ENCODE data around the gene MOB3A. TPM values are rescaled to one million over a fixed set of nuclear protein-coding genes. Genes with fewer than 3 reads are reported as not detected.

Gene MOB3A
- total and polyA plus RNA-seq, 10 of the 15 experiments (the other 5 are each of a cell fraction or from before 2014, with no cell fraction given), result 7.5 to 229 (median 79.4) TPM

DNA sequence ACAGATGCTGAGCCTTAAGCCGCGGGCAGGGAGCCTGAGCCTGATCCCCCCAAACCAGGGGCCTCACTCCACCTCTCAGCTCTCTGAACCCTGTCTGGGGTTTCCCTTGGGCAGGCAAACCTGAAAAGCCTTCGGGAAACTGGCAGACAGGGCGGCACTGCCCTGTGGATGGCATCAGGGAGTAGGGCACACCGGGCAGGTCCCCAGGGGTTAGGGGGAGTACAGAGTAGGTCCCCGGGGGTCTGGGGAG is 54.8 kb downstream of the MOB3A start:
- WGBS (ENCODE audit: insufficient coverage, insufficient replicate concordance, low lambda C conversion rate, missing lambda C conversion rate), result 0% methylated on average over 6 of the region's 6 CpGs
- Histone ChIP-seq H3K36me3 (ENCODE audit: control insufficient read depth in 2 of 2, insufficient read depth in 2 of 2, low read length in 1 of 2) (peaks cover 19 to 33% of the 10 kb centered on the region in 2 experiments), H3K27me3 (replicated peaks in 1 of 2; ENCODE audit: control insufficient read depth in 2 of 2, insufficient read depth in 2 of 2, low read length in 1 of 2) (no peaks in the 10 kb centered on the region), H2AFZ (ENCODE audit: control insufficient read depth, low read depth, low read length) (no peak overlapping the region), H3K4me1 (ENCODE audit: control insufficient read depth, insufficient read depth, low read length) (peaks cover 34% of the 10 kb centered on the region), H3K79me2 (ENCODE audit: control insufficient read depth, insufficient read depth, low read length) (peaks cover 33% of the 10 kb centered on the region), H3K9me3 (replicated peaks; ENCODE audit: control insufficient read depth, insufficient read depth, low read length) (no peaks in the 10 kb centered on the region), H3K4me3 (peak overlapping the region; percentile 71), H3K27ac (ENCODE audit: control insufficient read depth, insufficient read depth) (peak overlapping the region; percentile 92), H4K20me1 (ENCODE audit: control insufficient read depth, insufficient read depth) (no peaks in the 10 kb centered on the region; the same call in 1 of the 2 replicates), H3K9ac (ENCODE audit: control insufficient read depth, insufficient read depth, low read length) (peak overlapping the region; percentile 86), H3K4me2 (ENCODE audit: control insufficient read depth, insufficient read depth) (peak overlapping the region; percentile 99)
- TF ChIP-seq POLR2AphosphoS2 (IDR thresholded peaks at IDR 0.05; ENCODE audit: low read depth, low read length) (0 out of 2 replicates have a peak, but pooled peaks have one; percentile 58), RUNX3 (IDR thresholded peaks at IDR 0.05; ENCODE audit: low read length) (no peak), BHLHE40 (IDR thresholded peaks at IDR 0.05; ENCODE audit: borderline replicate concordance in 1 of 2, low read depth in 2 of 2, low read length in 1 of 2) (no peak), POLR2AphosphoS5 (IDR thresholded peaks at IDR 0.05; ENCODE audit: low read length) (no peak)
- TF ChIP-seq, protein P1, sequence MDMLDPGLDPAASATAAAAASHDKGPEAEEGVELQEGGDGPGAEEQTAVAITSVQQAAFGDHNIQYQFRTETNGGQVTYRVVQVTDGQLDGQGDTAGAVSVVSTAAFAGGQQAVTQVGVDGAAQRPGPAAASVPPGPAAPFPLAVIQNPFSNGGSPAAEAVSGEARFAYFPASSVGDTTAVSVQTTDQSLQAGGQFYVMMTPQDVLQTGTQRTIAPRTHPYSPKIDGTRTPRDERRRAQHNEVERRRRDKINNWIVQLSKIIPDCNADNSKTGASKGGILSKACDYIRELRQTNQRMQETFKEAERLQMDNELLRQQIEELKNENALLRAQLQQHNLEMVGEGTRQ (IDR thresholded peaks at IDR 0.05; ENCODE audit: borderline replicate concordance, low read depth, low read length), result no peak
- TF ChIP-seq, protein P2, sequence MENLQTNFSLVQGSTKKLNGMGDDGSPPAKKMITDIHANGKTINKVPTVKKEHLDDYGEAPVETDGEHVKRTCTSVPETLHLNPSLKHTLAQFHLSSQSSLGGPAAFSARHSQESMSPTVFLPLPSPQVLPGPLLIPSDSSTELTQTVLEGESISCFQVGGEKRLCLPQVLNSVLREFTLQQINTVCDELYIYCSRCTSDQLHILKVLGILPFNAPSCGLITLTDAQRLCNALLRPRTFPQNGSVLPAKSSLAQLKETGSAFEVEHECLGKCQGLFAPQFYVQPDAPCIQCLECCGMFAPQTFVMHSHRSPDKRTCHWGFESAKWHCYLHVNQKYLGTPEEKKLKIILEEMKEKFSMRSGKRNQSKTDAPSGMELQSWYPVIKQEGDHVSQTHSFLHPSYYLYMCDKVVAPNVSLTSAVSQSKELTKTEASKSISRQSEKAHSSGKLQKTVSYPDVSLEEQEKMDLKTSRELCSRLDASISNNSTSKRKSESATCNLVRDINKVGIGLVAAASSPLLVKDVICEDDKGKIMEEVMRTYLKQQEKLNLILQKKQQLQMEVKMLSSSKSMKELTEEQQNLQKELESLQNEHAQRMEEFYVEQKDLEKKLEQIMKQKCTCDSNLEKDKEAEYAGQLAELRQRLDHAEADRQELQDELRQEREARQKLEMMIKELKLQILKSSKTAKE (IDR thresholded peaks at IDR 0.05; ENCODE audit: low read depth, poor library complexity, severe bottlenecking), result no peak
- DNase-seq (ENCODE audit: low read depth, low spot score) (no peak), FAIRE-seq (no peak), ATAC-seq (no peak)
- CTCF ChIA-PET, result interaction anchor here (1.1 to 1.5 kb wide), 2 partner anchors 21 to 23 kb away, joined by 3 to 7 read pairs; no protein-coding TSS in a partner anchor
- SMC1A ChIA-PET (ENCODE audit: uncharacterized antibody, unreplicated experiment), result no interaction called here
- intact Hi-C loops (cut with micrococcal nuclease; ENCODE audit: unreplicated experiment) (no loop called here), in situ Hi-C loops (cut with MboI) (no loop called here)
- no TSS peak for BruUV-seq (replicated peaks)
- RAD21 ChIA-PET (ENCODE audit: unreplicated experiment), result interaction anchor here (0.8 to 2.4 kb wide), 4 partner anchors 9 to 177 kb away, joined by 3 to 17 read pairs (median 6); no protein-coding TSS in a partner anchor
- POLR2A ChIA-PET, result interaction anchor here (0.6 to 4.3 kb wide), 6 partner anchors 11 to 109 kb away, joined by 3 to 37 read pairs (median 6); partner anchors contain the start of gene MKNK2

Measured in GM12878 (cell line).